ENCODE results near the gene MYH11. TPM values are rescaled to one million over a fixed set of nuclear protein-coding genes. Genes with fewer than 3 reads are reported as not detected.

The MYH11 gene
- total and polyA plus RNA-seq, 2 of the 13 experiments (the other 11 are each of a cell fraction or from before 2014, with no cell fraction given) = not detected

GRCh38 chr16:15829460-15829859 is 27.4 kb downstream of the MYH11 start:
- Histone ChIP-seq H4K20me1 (ENCODE audit: insufficient read depth, low read length) (no peaks in the 10 kb centered on the region), H3K9ac (ENCODE audit: insufficient read depth, low read depth, low read length) (no peak overlapping the region), H3K9me3 (ENCODE audit: low read length) (no peaks in the 10 kb centered on the region), H3K27ac (ENCODE audit: extremely low read length, insufficient read depth, low read length) (no peak overlapping the region), H3K36me3 (replicated peaks in 1 of 2; ENCODE audit: control insufficient read depth in 1 of 2, insufficient read depth in 2 of 2, low read length in 2 of 2) (no peaks in the 10 kb centered on the region), H3K4me3 (replicated peaks in 1 of 3; ENCODE audit: insufficient read depth in 1 of 3, low read depth in 2 of 3, low read length in 3 of 3) (no peak overlapping the region), H3K27me3 (ENCODE audit: control insufficient read depth in 1 of 2, insufficient read depth in 2 of 2, low read length in 2 of 2) (peaks cover 13 to 57% of the 10 kb centered on the region in 2 experiments; a peak in 3 of 5 replicates), H3K4me2 (ENCODE audit: low read depth, low read length) (no peak overlapping the region), H3K79me2 (ENCODE audit: insufficient read depth, low read length) (no peaks in the 10 kb centered on the region), H3K4me1 (ENCODE audit: insufficient read depth, low read length) (no peaks in the 10 kb centered on the region), H2AFZ (ENCODE audit: low read length) (no peak overlapping the region)
- ATAC-seq (peak; percentile 31), FAIRE-seq (no peak), DNase-seq (ENCODE audit: low spot score) (no peak)
- ChIA-PET CTCF (ENCODE audit: low intra/inter-chr PET ratio, low total read pairs) (no interaction called here), POLR2A (no interaction called here)
- no TSS peak for BruUV-seq (replicated peaks)
- in situ Hi-C loops (cut with HindIII; ENCODE audit: extremely low pct_ligation_motif_present, low pct_unique_long_range_greater_than_20kb) (no loop called here), intact Hi-C loops (cut with micrococcal nuclease; ENCODE audit: unreplicated experiment) (no loop called here)
- 21% methylated on average over 9 of the region's 9 CpGs for WGBS (ENCODE audit: low lambda C conversion rate)
- TF ChIP-seq E2F5 (CRISPR knock-in tag; conservative IDR thresholded peaks at IDR 0.05) = no peak

GRCh38 chr16:15827709-15828343 is 29.0 kb downstream of the MYH11 start:
- Histone ChIP-seq H3K4me1 (ENCODE audit: insufficient read depth, low read length) (no peaks in the 10 kb centered on the region), H3K9ac (ENCODE audit: insufficient read depth, low read depth, low read length) (no peak overlapping the region), H3K4me3 (replicated peaks in 1 of 3; ENCODE audit: insufficient read depth in 1 of 3, low read depth in 2 of 3, low read length in 3 of 3) (no peak overlapping the region), H2AFZ (ENCODE audit: low read length) (no peak overlapping the region), H3K4me2 (ENCODE audit: low read depth, low read length) (no peak overlapping the region), H3K36me3 (replicated peaks in 1 of 2; ENCODE audit: control insufficient read depth in 1 of 2, insufficient read depth in 2 of 2, low read length in 2 of 2) (no peaks in the 10 kb centered on the region), H4K20me1 (ENCODE audit: insufficient read depth, low read length) (no peaks in the 10 kb centered on the region), H3K79me2 (ENCODE audit: insufficient read depth, low read length) (no peaks in the 10 kb centered on the region), H3K27ac (ENCODE audit: extremely low read length, insufficient read depth, low read length) (no peak overlapping the region), H3K9me3 (ENCODE audit: low read length) (no peaks in the 10 kb centered on the region), H3K27me3 (ENCODE audit: control insufficient read depth in 1 of 2, insufficient read depth in 2 of 2, low read length in 2 of 2) (peaks cover 14 to 59% of the 10 kb centered on the region in 2 experiments)
- ChIA-PET CTCF (ENCODE audit: low intra/inter-chr PET ratio, low total read pairs) (no interaction called here), POLR2A (no interaction called here)
- DNase-seq (ENCODE audit: low spot score) = no peak
- TF ChIP-seq ZBTB4 (CRISPR knock-in tag; IDR thresholded peaks at IDR 0.05; ENCODE audit: borderline replicate concordance) (no peak), RAD51 (IDR thresholded peaks at IDR 0.05; ENCODE audit: borderline replicate concordance) (no peak), ZNF598 (CRISPR knock-in tag; IDR thresholded peaks at IDR 0.05; ENCODE audit: borderline replicate concordance) (no peak), AFF4 (CRISPR knock-in tag; IDR thresholded peaks at IDR 0.05) (no peak), ZMYM3 (CRISPR knock-in tag; IDR thresholded peaks at IDR 0.05) (peak; percentile 68), ZNF768 (CRISPR knock-in tag; IDR thresholded peaks at IDR 0.05) (peak; percentile 75)
- 31% methylated on average over 11 of the region's 11 CpGs for WGBS (ENCODE audit: low lambda C conversion rate)
- no peak for ATAC-seq
- intact Hi-C loops (cut with micrococcal nuclease; ENCODE audit: unreplicated experiment) (no loop called here), in situ Hi-C loops (cut with HindIII; ENCODE audit: extremely low pct_ligation_motif_present, low pct_unique_long_range_greater_than_20kb) (no loop called here)
- BruUV-seq (replicated peaks) = no TSS peak
- no peak for FAIRE-seq

Data from HepG2 (cell line).